NCI-H69 (cell line): ENCODE data around the gene LTBR.
A peak's percentile ranks its signal among the peaks of the same experiment; 100 is the strongest.
"Not testable (repeated sequence)": the region's sequence is repeated elsewhere in the genome, so short reads cannot be mapped to it uniquely, and the experiment has no call there.

Experiments
- DNase-seq: peaks from one replicate; lab custom pipeline; 2025; lab: John Stamatoyannopoulos, UW

LTBR gene

DNA sequence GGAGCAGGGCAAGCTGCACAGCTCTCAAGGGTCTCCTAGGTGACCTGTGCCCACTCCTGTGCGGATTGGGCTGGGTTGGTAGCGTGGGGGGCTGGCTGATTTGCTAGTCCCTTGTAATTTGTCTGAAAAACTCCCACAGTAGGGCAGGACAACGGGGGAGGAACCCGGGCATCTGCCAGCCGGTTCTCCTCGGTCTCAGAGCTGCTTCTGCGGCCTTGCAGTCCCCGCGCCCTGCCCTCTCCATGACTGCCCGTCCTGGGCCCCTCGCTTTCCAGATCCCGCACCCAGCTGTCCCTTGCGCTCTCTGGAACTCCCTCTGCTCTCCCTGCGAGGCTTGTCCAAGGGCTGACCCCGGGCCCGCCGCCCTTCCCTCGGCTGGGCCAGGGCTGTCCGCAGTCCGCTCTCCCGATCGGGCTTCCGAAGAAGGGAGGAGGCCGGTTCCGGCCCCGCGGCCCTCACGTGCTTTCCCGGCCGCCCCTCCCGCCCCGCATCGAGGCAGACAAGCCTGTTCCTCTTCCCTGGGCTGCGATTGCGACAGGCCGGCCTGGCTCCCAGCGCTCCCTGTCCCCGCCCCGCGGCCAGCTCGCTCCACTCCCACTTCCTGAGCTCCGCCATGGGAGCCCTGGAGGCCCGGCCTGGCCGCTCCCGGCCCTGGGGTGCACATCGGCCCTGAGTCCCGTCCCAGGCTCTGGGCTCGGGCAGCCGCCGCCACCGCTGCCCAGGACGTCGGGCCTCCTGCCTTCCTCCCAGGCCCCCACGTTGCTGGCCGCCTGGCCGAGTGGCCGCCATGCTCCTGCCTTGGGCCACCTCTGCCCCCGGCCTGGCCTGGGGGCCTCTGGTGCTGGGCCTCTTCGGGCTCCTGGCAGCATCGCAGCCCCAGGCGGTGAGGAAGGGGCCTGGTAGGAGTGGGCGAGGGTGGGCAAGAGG, at the start of gene LTBR:
Gene LTBR (plus strand): TSS at position 591 of the 927 bp plus-strand sequence. CDS start 197 bp downstream, at position 788.
- no peak for DNase-seq

DNA sequence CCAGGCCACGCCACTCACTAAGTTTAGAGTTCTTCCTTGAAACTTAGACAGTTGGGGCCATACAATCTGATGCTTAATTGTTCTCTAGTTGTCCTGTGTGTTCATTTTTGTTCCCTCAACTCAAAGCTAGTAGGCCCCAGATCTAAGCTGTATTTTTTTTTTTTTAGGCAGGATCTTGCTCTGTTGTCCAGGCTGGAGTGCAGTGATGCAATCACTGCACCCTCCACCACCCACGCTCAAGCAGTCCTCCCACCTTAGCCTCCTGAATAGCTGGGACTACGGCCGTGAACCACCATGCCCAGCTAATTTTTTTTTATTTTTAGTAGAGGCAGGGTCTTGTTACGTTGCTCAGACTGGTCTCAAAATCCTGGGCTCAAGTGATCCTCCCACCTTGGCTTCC, 49.6 kb upstream of the LTBR start:
- DNase-seq = no peak

- DNase-seq = no peak
These were observed 49.0 kb upstream of the LTBR start for GRCh38 chr12:6334940-6335450.

DNA sequence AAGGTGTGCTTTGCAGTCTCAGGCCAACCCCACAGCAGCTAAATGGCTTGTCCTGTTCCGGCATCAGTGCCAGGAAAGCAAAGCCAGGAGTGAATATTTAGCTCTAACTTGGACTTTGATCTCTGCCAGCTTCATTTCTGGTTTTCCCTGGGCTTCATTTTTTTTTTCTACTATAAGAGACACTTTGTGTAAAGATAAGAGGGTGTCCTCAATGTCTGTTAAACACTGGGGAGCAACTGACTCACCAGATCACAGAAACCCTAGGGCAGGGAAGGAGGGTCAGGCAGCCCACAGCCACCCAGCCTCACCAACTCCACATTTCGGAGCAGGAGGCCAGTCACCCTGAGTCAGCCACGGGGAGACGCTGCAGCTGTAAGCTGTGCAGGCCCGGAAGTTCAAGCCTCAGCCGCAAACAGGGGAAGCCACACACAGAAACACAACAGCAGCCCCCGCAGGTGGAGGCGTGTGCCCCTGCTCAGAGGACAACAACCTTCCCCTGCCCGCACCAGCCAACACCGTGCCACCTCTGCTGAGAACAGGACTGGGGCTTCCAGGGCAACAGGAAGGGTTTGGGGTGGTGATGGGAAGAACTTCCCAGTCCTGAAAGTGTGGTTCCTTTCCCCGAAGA, 48.4 kb upstream of the LTBR start:
- DNase-seq = no peak

GRCh38 chr12:6336079-6336888, 47.7 kb upstream of the LTBR start:
- peak; percentile 94 for DNase-seq

DNA sequence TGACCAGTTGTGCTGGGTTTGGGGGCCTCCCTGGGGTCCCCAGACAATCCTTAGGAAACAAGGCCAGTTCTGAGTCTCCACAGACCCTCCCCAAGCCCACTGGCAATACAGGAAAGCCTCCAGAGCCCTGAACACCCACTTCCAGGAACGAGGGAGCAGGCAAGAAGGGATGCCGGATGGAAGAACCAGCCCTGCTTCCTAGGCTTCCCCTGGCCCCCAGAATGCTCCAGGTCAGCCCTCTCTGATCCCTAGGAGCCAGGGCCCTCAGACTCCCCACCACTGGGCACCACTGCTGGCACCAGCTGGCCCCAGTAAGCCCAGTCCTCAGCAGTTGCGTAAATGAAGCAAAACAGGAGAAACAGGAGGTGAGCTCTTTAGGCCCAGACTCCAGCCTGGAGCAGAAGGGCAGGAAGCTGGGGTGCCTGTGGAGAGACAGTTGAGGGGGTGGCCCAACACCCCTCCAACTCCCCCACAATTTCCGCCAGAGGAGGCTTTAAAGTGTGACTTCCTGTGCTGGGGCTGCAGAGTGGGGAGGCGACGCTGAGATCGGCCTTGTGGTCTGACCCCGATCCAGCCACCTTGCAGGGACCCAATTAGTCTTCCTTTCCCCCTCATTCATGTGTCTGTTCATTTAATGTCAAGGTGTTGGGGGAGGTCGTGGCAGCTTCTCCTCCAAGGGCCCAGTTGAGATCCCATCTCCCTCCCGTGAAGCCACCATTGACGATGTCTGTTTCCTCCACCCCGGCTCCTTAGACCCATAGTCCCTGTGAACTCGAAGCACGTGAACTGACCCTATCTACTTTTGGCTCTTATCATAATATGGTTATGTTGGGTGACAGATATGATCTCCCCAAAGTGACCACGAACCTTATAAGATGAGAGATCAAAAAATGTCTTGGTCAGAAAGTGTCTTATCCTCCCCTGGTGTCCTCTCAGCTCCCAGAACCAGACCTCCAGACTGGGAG, 46.8 kb upstream of the LTBR start:
- no peak for DNase-seq

- DNase-seq = no peak
These were observed 46.0 kb upstream of the LTBR start for GRCh38 chr12:6337958-6338433.

DNA sequence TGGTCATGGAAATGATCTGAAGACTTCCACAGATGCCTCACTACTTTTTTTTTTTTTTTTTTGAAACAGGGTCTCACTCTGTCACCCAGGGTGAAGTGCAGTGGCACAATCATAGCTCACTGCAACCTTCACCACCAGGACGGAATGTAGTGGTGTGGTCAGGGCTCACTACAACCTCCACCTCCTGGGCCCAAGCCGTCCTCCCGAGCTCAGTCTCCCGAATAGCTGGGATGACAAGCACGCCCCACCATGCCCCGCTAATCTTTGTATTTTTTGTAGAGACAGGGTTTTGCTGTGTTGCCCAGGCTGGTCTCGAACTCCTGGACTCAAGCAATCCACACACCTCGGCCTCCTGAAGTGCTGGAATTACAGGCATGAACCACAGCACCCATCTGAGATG, 45.4 kb upstream of the LTBR start:
- not testable (repeated sequence) for DNase-seq

DNA sequence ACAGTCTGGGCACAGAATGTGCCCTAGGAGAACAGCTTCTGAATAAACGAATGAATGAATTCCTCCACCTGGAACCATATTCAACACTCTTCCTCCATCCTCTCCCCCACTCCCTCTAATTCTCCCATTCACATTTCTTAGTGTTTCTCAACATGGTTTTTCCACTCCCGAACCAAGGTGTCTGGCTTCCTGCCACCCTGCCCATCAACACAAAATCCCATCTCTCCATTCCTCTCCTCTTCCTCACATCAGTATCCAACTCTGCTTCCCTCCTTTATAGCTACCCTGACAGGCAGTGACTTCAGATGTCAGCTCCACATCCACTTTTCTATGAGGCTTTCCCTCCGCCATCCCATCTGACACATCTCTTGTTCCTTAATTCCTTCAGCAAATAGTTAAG, 45.0 kb upstream of the LTBR start:
- DNase-seq = no peak

DNA sequence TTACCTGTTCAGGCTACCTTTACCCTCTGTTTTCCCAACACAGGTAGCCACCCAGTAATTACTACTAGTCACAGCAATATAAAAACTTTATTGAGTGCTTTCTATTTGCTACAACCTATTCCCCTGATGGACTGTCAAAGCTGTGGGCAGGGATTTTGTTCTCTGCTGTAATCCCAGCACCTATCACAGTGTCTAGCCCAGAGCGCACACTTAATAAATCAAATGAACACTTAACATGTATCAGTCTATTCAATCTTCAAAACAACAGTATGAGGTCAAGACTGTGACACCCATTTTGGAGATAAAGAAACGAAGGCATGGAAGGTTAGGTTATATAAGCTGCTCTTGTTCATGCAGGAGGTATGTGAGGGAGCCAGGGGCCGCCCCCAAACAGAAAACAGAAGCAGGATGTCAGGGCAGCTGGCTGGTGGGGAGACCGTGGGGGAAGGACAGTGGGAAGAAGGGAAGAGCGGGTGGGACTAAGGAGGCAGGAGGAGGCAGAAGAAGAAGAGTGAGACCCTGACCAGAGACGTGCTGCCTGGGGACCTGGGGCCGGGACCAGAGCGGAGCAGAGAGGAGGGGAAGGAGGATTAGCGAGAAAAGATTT, 43.8 kb upstream of the LTBR start:
- peak; percentile 60 for DNase-seq

DNA sequence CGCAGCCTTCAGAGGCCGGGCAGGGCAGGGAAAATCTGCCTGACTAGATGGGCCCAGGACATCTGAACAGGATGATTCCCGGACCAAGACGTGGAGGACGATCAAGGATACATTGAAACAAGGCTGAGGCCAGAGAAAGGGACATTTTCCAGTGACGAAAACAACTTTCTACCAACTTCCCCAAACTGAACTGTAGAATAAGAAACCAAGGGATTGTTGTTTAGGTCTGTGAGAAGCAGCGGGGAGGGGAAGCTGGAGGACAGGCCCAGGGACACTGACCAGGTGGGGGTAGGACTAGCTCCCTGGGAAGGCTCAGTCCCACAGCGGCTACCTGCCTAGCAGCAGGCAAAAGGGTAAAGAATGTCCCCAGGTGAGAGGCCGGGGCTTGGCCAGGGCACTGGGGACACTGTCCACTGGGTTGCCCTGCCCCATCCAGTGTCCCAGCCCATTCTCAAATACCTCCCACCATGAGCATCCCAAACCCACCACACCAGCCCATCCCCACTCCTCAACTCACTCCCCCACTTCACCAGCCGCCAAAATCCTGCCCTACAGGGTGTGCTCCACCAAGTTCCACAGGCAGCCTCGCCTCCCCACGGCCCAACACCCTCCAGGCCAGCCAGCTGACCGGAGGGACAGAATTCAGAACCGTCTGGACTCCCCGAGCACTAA, 43.1 kb upstream of the LTBR start:
- no peak for DNase-seq

DNA sequence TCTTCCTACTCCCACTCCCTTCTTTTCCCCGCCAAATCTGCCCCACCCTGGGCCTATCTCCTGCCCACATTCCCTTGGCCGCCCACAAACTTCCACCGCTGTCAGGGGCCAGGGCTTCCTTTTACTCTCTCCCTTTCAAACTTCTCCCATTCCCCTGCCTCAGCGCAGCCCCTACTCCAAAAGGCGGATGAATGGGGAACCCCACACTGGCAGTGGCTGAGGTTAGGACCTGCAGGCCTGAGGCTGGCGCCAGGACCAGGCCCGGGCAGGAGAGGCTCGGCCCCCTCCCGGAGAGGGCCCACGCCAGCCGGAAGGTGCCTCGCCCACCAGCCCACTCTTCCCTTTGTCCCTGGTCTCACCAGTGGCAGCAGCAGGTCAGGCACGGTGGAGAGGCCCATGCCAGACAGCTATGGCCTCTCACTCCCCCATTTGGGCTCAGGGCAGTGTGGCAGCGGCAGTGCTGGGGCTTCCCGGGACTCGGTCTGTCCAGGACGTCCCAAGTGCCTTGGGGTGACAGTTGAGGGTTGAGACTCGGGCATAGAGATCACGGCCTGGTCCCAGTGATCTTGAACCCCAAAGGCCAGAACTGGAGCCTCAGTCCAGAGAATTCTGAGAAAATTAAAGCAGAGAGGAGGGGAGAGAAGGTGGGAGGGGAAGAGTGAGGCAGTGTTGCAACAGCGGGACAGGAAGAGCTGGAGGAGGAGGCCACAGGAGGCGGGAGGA, 42.4 kb upstream of the LTBR start, which contains the start of gene TNFRSF1A:
Gene TNFRSF1A (minus strand): TSS at position 660 of the 723 bp plus-strand sequence. CDS start 262 bp downstream, at position 398.
- peak; percentile 48 for DNase-seq

- no peak for DNase-seq
These were observed 41.6 kb upstream of the LTBR start for GRCh38 chr12:6342140-6342889.

- DNase-seq = no peak
These were observed 40.4 kb upstream of the LTBR start for GRCh38 chr12:6343518-6343917.

DNA sequence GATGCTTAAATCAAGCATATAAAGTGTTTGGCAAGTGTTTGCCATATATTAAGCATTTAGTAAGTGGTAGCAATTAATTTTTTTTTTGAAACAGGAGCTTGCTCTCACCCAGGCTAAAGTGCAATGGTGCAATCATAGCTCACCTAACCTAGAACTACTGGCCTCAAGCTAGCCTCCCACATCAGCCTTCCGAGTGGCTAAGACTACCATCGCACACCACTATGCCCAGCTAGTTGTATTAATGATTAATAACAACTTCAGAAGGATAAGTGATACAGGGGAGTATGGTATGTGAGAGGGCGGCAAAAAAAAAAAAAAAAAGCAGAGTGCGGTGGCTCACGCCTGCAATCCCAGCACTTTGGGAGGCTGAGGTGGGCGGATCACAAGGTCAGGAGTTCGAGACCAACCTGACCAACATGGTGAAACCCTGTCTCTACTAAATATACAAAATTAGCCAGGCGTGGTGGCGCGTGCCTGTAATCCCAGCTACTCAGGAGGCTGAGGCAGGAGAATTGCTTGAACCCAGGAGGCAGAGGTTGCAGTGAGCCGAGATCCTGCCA, 39.8 kb upstream of the LTBR start:
- not testable (repeated sequence) for DNase-seq

DNA sequence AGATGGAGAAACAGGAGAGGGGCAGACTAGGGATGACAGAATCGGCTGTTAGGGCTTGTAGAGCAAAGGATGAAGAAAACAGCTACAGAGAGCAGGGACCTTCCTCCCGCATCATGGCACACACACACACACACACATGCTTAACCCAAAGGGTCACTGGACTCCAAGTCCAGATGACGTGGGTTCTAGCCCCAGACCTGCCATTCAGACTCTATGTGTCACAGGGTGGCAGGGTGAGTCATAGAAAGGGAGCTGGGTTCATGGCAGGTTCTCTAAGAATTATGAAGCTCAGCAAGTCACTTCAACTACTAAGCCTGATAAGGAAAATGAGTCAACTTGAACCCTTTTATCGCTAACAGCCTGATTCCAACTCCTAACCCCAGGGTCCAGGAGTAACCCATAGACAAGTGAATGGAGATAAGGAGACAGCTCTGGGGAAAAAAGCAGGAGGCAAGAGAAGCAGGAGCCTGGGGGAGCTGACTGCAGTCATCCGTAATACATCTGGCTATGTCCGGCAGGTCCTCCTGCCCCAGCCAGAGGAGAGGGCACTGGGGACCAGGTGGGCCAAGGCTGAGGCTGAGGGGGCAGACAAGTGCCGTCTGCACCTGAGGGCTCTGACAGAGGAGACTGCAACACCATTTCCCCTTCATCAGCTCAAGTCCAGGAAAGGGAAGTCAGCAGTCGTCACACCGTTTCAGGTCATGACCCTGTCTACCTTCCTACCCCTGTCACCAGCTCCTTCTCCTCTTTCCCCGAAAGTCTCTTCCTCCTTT, 38.5 kb upstream of the LTBR start:
- no peak for DNase-seq

GRCh38 chr12:6346235-6346832, 37.6 kb upstream of the LTBR start:
- DNase-seq = no peak
